Liver (tissue), 9 donors: ENCODE measurements around the gene GOLT1B. TPM values are rescaled to one million over a fixed set of nuclear protein-coding genes. Genes with fewer than 3 reads are reported as not detected.

Experiments used
- DNase-seq: peaks from one replicate; pipeline ENCODE4 v3.0.0-alpha.2; 2017; ENCODE audit warnings: low spot score
- H3K27ac ChIP-seq, 2 donors: one replicate each; pipeline ENCODE4 v1.7.0; 2013; ENCODE audit warnings: inconsistent platforms in 2 of 2, low read length in 2 of 2, control low read depth in 1 of 2, low read depth in 1 of 2, mild to moderate bottlenecking in 1 of 2
- H3K27me3 ChIP-seq, 4 donors: one replicate each; pipeline versions ENCODE4 v1.6.1 to v1.7.0; 2013; ENCODE audit warnings: low read length in 3 of 4, inconsistent platforms in 1 of 4, mild to moderate bottlenecking in 1 of 4, moderate library complexity in 1 of 4; ENCODE audit not compliant: control insufficient read depth in 4 of 4, insufficient read depth in 4 of 4
- H3K36me3 ChIP-seq, 4 donors: one replicate each; pipeline versions ENCODE4 v1.6.1 to v1.7.0; 2013; ENCODE audit warnings: low read length in 3 of 4, mild to moderate bottlenecking in 3 of 4, low read depth in 1 of 4, moderate library complexity in 1 of 4; ENCODE audit not compliant: control insufficient read depth in 4 of 4, insufficient read depth in 3 of 4
- H3K4me1 ChIP-seq, 4 donors: one replicate each; pipeline versions ENCODE4 v1.6.1 to v1.7.0; 2013; ENCODE audit warnings: low read length in 3 of 4, mild to moderate bottlenecking in 3 of 4, moderate library complexity in 1 of 4; ENCODE audit not compliant: control insufficient read depth in 4 of 4, insufficient read depth in 4 of 4
- H3K4me3 ChIP-seq, 3 donors: one replicate each; pipeline versions ENCODE4 v1.6.1 to v1.7.0; 2013; ENCODE audit warnings: low read length in 3 of 3, control low read depth in 1 of 3, low read depth in 1 of 3, mild to moderate bottlenecking in 1 of 3
- H3K9ac ChIP-seq, 2 donors: one replicate each; pipeline ENCODE4 v1.7.0; 2013; ENCODE audit warnings: low read length in 2 of 2, mild to moderate bottlenecking in 2 of 2, moderate library complexity in 2 of 2, control low read depth in 1 of 2, low read depth in 1 of 2
- H3K9me3 ChIP-seq, 4 donors: one replicate each; pipeline versions ENCODE4 v1.6.1 to v1.7.0; 2013; ENCODE audit warnings: low read length in 3 of 4; ENCODE audit not compliant: control insufficient read depth in 4 of 4
- FOXA1 ChIP-seq: IDR thresholded peaks from 2 replicates; pipeline ENCODE4 v1.6.1; 2016; ENCODE audit warnings: antibody characterized with exemption
- FOXA2 ChIP-seq: IDR thresholded peaks from 2 replicates; pipeline ENCODE4 v1.6.1; 2016; ENCODE audit warnings: antibody characterized with exemption
- GABPA ChIP-seq, 2 donors: IDR thresholded peaks in 1 of 2; conservative IDR thresholded peaks in 1 of 2; 2 replicates each; pipeline ENCODE4 v1.6.1; 2016; ENCODE audit warnings: antibody characterized with exemption in 2 of 2, mild to moderate bottlenecking in 1 of 2, moderate library complexity in 1 of 2
- HNF4A ChIP-seq, 2 donors: conservative IDR thresholded peaks; 2 replicates each; pipeline ENCODE4 v1.6.1; 2016; ENCODE audit warnings: antibody characterized with exemption in 2 of 2, mild to moderate bottlenecking in 2 of 2
- HNF4G ChIP-seq: IDR thresholded peaks from 2 replicates; pipeline ENCODE4 v1.6.1; 2016; ENCODE audit warnings: antibody characterized with exemption
- JUND ChIP-seq, 2 donors: IDR thresholded peaks; 2 replicates each; pipeline ENCODE4 v1.6.1; 2016; ENCODE audit warnings: antibody characterized with exemption in 2 of 2
- NR2F2 ChIP-seq: IDR thresholded peaks from 2 replicates; pipeline ENCODE4 v1.6.1; 2016; ENCODE audit warnings: antibody characterized with exemption
- RAD21 ChIP-seq, 2 donors: IDR thresholded peaks; 2 replicates each; pipeline ENCODE4 v1.6.1; 2016; ENCODE audit warnings: antibody characterized with exemption in 2 of 2, mild to moderate bottlenecking in 2 of 2
- RXRA ChIP-seq, 2 donors: IDR thresholded peaks; 2 replicates each; pipeline ENCODE4 v1.6.1; 2017 to 2018; ENCODE audit warnings: antibody characterized with exemption in 2 of 2, mild to moderate bottlenecking in 1 of 2
- SP1 ChIP-seq: IDR thresholded peaks from 2 replicates; pipeline ENCODE4 v1.6.1; 2018; ENCODE audit warnings: antibody characterized with exemption, mild to moderate bottlenecking
- YY1 ChIP-seq: IDR thresholded peaks from 2 replicates; pipeline ENCODE4 v1.6.1; 2016; ENCODE audit warnings: antibody characterized with exemption, mild to moderate bottlenecking
- WGBS: extraction: QIAGEN DNeasy Blood & Tissue Kit; methylation state at CpG from one replicate; pipeline ENCODE4 v1.1.7; 2013; 5-methylcytosine and 5-hydroxymethylcytosine counted together
- polyA plus RNA-seq, 2 donors: library from polyadenylated mRNA; stranded (reverse) in 1 of 2; unstranded in 1 of 2; fragments of 200-250 nt in 1 of 2; fragments of >200 nt in 1 of 2; fragmentation: Nextera tagmentation in 1 of 2; extraction: Ambion mirVana in 1 of 2; gene quantifications; one replicate each; pipeline versions ENCODE4 v1.2.1 to v1.2.3, GENCODE V29; 2013 to 2015
- total RNA-seq, 2 donors: library from RNA; depleted of rRNA; stranded (reverse); fragments of >200 nt; gene quantifications; one replicate each; pipeline ENCODE4 v1.2.3, GENCODE V29; 2014
- TF ChIP-seq, protein P1 (sequence below): IDR thresholded peaks from 2 replicates; pipeline ENCODE4 v1.6.1; 2016; ENCODE audit warnings: antibody characterized with exemption
- TF ChIP-seq, protein P2 (sequence below): IDR thresholded peaks from 2 replicates; pipeline ENCODE4 v1.6.1; 2016; ENCODE audit warnings: antibody characterized with exemption, mild to moderate bottlenecking
- TF ChIP-seq, protein P3 (sequence below): fragments of 150-350 bp; IDR thresholded peaks from 2 replicates; pipeline ENCODE4 v1.5.1; 2017; ENCODE audit warnings: improper control_type of control experiment, low read depth, low read length; ENCODE audit not compliant: missing input control
- TF ChIP-seq, protein P4 (sequence below): IDR thresholded peaks from 2 replicates; pipeline ENCODE4 v1.6.1; 2016; ENCODE audit warnings: antibody characterized with exemption
- donor health status: healthy.
- donor health status: healthy.
- donor health status: healthy.
- donor health status: healthy.
- donor health status: healthy.

The GOLT1B gene
- total and polyA plus RNA-seq, 4 donors, result 11.0 to 36.9 (median 17.3) TPM

DNA sequence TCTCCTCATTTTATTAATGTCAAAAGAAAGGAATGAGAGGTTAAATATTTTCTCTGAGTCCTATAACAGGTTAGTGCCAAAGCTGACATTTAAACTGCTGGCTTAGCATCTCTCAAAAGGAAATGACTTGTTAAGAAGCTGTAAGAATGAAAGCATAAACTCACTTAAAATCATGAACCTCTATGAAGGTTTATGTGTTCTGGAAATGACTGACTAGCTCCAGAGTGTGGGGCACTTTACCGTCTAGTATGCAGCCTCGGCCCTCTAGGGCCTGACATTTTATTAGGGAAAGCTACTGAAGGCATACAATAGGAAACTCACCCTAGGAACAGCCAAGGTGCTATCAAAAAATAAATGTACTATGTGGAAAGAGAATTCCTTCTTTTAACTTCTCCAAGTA lies 59.6 kb downstream of the GOLT1B start:
- TF ChIP-seq RAD21 (IDR thresholded peaks at IDR 0.05), result peak in 1 of 2 donors; percentile 41
- no peak for TF ChIP-seq JUND (IDR thresholded peaks at IDR 0.05)
- DNase-seq, result no peak
- no peaks in the 10 kb centered on the region for H3K27me3 ChIP-seq
- H3K4me1 ChIP-seq, result peaks cover 2 to 21% (median 16%) of the 10 kb centered on the region in 4 donors
- no peaks in the 10 kb centered on the region for H3K9me3 ChIP-seq
- peak overlapping the region; percentile 40 to 80 for H3K27ac ChIP-seq
- H3K9ac ChIP-seq, result no peak overlapping the region
- 23% methylated on average over 2 of the region's 2 CpGs for WGBS
- no peak overlapping the region for H3K4me3 ChIP-seq
- peaks cover 0 to 10% (median 5%) of the 10 kb centered on the region in 4 donors for H3K36me3 ChIP-seq

DNA sequence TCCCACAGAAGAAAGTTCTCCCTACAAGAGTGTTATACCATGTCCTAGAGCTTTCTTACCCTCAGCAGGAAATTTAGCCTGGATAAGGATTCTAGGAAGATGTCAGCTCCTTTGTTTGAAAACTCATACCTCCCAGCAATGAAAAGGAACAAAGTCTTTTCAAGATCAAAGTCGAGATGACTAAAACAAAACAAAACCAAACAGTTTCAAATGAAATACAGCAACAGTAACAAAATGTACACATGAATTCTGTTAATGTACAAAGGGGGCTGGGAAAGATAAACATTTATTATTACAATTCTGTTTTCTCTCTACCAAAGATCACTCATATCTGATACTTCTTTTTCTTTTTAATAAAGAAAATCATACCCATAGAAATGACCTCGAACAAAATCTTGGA lies 61.3 kb downstream of the GOLT1B start:
- Histone ChIP-seq H3K9ac (no peak overlapping the region), H3K27me3 (no peaks in the 10 kb centered on the region), H3K4me1 (peaks cover 4 to 33% (median 27%) of the 10 kb centered on the region in 4 donors), H3K4me3 (no peak overlapping the region), H3K9me3 (no peaks in the 10 kb centered on the region), H3K27ac (peak overlapping the region; percentile 9 to 66), H3K36me3 (peaks cover 0 to 9% (median 4%) of the 10 kb centered on the region in 4 donors)
- WGBS, result 33% methylated on average over 2 of the region's 2 CpGs
- DNase-seq, result no peak
- no peak for TF ChIP-seq HNF4G
- TF ChIP-seq, protein P1, sequence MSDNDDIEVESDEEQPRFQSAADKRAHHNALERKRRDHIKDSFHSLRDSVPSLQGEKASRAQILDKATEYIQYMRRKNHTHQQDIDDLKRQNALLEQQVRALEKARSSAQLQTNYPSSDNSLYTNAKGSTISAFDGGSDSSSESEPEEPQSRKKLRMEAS, result no peak
- TF ChIP-seq SP1, result no peak
- TF ChIP-seq FOXA2, result peak; percentile 74
- TF ChIP-seq FOXA1, result peak; percentile 59
- TF ChIP-seq, protein P2, sequence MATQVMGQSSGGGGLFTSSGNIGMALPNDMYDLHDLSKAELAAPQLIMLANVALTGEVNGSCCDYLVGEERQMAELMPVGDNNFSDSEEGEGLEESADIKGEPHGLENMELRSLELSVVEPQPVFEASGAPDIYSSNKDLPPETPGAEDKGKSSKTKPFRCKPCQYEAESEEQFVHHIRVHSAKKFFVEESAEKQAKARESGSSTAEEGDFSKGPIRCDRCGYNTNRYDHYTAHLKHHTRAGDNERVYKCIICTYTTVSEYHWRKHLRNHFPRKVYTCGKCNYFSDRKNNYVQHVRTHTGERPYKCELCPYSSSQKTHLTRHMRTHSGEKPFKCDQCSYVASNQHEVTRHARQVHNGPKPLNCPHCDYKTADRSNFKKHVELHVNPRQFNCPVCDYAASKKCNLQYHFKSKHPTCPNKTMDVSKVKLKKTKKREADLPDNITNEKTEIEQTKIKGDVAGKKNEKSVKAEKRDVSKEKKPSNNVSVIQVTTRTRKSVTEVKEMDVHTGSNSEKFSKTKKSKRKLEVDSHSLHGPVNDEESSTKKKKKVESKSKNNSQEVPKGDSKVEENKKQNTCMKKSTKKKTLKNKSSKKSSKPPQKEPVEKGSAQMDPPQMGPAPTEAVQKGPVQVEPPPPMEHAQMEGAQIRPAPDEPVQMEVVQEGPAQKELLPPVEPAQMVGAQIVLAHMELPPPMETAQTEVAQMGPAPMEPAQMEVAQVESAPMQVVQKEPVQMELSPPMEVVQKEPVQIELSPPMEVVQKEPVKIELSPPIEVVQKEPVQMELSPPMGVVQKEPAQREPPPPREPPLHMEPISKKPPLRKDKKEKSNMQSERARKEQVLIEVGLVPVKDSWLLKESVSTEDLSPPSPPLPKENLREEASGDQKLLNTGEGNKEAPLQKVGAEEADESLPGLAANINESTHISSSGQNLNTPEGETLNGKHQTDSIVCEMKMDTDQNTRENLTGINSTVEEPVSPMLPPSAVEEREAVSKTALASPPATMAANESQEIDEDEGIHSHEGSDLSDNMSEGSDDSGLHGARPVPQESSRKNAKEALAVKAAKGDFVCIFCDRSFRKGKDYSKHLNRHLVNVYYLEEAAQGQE, result peak; percentile 20
- TF ChIP-seq RXRA (IDR thresholded peaks at IDR 0.05), result peak in 1 of 2 donors; percentile 42
- peak in 1 of 2 donors; percentile 5 for TF ChIP-seq RAD21 (IDR thresholded peaks at IDR 0.05)
- peak; percentile 48 to 76 for TF ChIP-seq HNF4A (conservative IDR thresholded peaks at IDR 0.05)
- TF ChIP-seq, protein P3, sequence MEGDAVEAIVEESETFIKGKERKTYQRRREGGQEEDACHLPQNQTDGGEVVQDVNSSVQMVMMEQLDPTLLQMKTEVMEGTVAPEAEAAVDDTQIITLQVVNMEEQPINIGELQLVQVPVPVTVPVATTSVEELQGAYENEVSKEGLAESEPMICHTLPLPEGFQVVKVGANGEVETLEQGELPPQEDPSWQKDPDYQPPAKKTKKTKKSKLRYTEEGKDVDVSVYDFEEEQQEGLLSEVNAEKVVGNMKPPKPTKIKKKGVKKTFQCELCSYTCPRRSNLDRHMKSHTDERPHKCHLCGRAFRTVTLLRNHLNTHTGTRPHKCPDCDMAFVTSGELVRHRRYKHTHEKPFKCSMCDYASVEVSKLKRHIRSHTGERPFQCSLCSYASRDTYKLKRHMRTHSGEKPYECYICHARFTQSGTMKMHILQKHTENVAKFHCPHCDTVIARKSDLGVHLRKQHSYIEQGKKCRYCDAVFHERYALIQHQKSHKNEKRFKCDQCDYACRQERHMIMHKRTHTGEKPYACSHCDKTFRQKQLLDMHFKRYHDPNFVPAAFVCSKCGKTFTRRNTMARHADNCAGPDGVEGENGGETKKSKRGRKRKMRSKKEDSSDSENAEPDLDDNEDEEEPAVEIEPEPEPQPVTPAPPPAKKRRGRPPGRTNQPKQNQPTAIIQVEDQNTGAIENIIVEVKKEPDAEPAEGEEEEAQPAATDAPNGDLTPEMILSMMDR, result no peak
- TF ChIP-seq GABPA (IDR thresholded peaks at IDR 0.05 in 1 of 2, conservative IDR thresholded peaks at IDR 0.05 in 1 of 2), result no peak
- TF ChIP-seq, protein P4, sequence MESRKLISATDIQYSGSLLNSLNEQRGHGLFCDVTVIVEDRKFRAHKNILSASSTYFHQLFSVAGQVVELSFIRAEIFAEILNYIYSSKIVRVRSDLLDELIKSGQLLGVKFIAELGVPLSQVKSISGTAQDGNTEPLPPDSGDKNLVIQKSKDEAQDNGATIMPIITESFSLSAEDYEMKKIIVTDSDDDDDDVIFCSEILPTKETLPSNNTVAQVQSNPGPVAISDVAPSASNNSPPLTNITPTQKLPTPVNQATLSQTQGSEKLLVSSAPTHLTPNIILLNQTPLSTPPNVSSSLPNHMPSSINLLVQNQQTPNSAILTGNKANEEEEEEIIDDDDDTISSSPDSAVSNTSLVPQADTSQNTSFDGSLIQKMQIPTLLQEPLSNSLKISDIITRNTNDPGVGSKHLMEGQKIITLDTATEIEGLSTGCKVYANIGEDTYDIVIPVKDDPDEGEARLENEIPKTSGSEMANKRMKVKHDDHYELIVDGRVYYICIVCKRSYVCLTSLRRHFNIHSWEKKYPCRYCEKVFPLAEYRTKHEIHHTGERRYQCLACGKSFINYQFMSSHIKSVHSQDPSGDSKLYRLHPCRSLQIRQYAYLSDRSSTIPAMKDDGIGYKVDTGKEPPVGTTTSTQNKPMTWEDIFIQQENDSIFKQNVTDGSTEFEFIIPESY, result peak; percentile 22
- TF ChIP-seq JUND (IDR thresholded peaks at IDR 0.05), result peak in 1 of 2 donors; percentile 11
- peak; percentile 49 for TF ChIP-seq YY1
- no peak for TF ChIP-seq NR2F2
